ENCODE data around the gene DEAF1. TPM values are rescaled to one million over a fixed set of nuclear protein-coding genes. Genes with fewer than 3 reads are reported as not detected.

Gene DEAF1
- total RNA-seq, 4 donors from 2014 or later: 31.6 to 54.3 (median 41.2) TPM

GRCh38 chr11:727281-727701, 32.3 kb upstream of the DEAF1 start:
- H3K9me3 ChIP-seq: no peaks in the 10 kb centered on the region
- WGBS, 2 donors: 87 to 89% methylated on average over 12 of the region's 12 CpGs
- TF ChIP-seq EP300 (IDR thresholded peaks at IDR 0.05) (no peak), CTCF (IDR thresholded peaks at IDR 0.05) (no peak), POLR2A (IDR thresholded peaks at IDR 0.05) (no peak)
- H3K4me3 ChIP-seq: no peak overlapping the region
- H3K27ac ChIP-seq: peak overlapping the region; percentile 65 to 95 (median 88)
- DNase-seq (ENCODE audit: low spot score in 2 of 2): no peak
- peaks cover 0 to 19% (median 0%) of the 10 kb centered on the region in 3 donors for H3K36me3 ChIP-seq
- peaks cover 0 to 25% of the 10 kb centered on the region in 2 donors for H3K27me3 ChIP-seq
- peaks cover 0 to 61% (median 32%) of the 10 kb centered on the region in 4 donors for H3K4me1 ChIP-seq

- Histone ChIP-seq H3K27ac (peak overlapping the region in 3 of 4 donors; percentile 66 to 95 (median 92)), H3K4me1 (peaks cover 0 to 68% (median 39%) of the 10 kb centered on the region in 4 donors), H3K27me3 (peaks cover 0 to 32% of the 10 kb centered on the region in 2 donors), H3K36me3 (peaks cover 0 to 19% (median 0%) of the 10 kb centered on the region in 3 donors), H3K4me3 (peak overlapping the region in 2 of 4 donors; percentile 35), H3K9me3 (no peaks in the 10 kb centered on the region)
- TF ChIP-seq POLR2A (IDR thresholded peaks at IDR 0.05): no peak
- no peak for TF ChIP-seq CTCF (IDR thresholded peaks at IDR 0.05)
- no peak for TF ChIP-seq EP300 (IDR thresholded peaks at IDR 0.05)
- WGBS, 2 donors: 19 to 40% methylated on average over 16 to 53 of the region's 61 CpGs
- DNase-seq (ENCODE audit: low spot score in 2 of 2): no peak
Observed at GRCh38 chr11:726278-727220, 31.5 kb upstream of the DEAF1 start.

- peaks cover 0 to 77% (median 46%) of the 10 kb centered on the region in 4 donors for H3K4me1 ChIP-seq
- DNase-seq (ENCODE audit: low spot score in 2 of 2): no peak
- TF ChIP-seq EP300 (IDR thresholded peaks at IDR 0.05) (no peak), POLR2A (IDR thresholded peaks at IDR 0.05) (no peak), CTCF (IDR thresholded peaks at IDR 0.05) (no peak)
- peak overlapping the region in 2 of 4 donors; percentile 35 for H3K4me3 ChIP-seq
- H3K27ac ChIP-seq: peak overlapping the region in 1 of 4 donors; percentile 66
- H3K27me3 ChIP-seq: peaks cover 0 to 41% of the 10 kb centered on the region in 2 donors
- WGBS, 2 donors: 15 to 19% methylated on average over 8 to 28 of the region's 53 CpGs
- H3K36me3 ChIP-seq: peaks cover 0 to 19% (median 0%) of the 10 kb centered on the region in 3 donors
- H3K9me3 ChIP-seq: no peaks in the 10 kb centered on the region
Observed at GRCh38 chr11:725624-726202, 30.7 kb upstream of the DEAF1 start.

GRCh38 chr11:724778-725386, 29.9 kb upstream of the DEAF1 start:
- peaks cover 0 to 19% (median 0%) of the 10 kb centered on the region in 3 donors for H3K36me3 ChIP-seq
- no peak overlapping the region for H3K27ac ChIP-seq
- no peak overlapping the region for H3K4me3 ChIP-seq
- H3K9me3 ChIP-seq: no peaks in the 10 kb centered on the region
- WGBS, 2 donors: 72 to 76% methylated on average over 13 to 18 of the region's 18 CpGs
- peaks cover 0 to 75% (median 51%) of the 10 kb centered on the region in 4 donors for H3K4me1 ChIP-seq
- TF ChIP-seq CTCF (IDR thresholded peaks at IDR 0.05) (no peak), POLR2A (IDR thresholded peaks at IDR 0.05) (no peak), EP300 (IDR thresholded peaks at IDR 0.05) (no peak)
- DNase-seq (ENCODE audit: low spot score in 2 of 2): no peak
- peaks cover 0 to 49% of the 10 kb centered on the region in 2 donors for H3K27me3 ChIP-seq
